IMR-90 (cell line): Measurements from ENCODE around the gene HCFC1R1. TPM values are rescaled to one million over a fixed set of nuclear protein-coding genes. Genes with fewer than 3 reads are reported as not detected.

Experiments used
- ATAC-seq: fragments of 200-7000 bp; cut with Tn5 transposase; 2 replicates; pipeline ENCODE4 v1.9.1; 2020; ENCODE audit warnings: low read depth, mild to moderate bottlenecking, moderate library complexity
- BruUV-seq: library from RNA; stranded (reverse); fragments of 400-500 nt; replicated peaks from 2 replicates; lab custom pipeline; 2021; lab: Mats Ljungman, UMichigan
- CTCF ChIA-PET: fragments of 300-600 bp; formaldehyde crosslinking; extraction: SDS; loops from one replicate; lab custom pipeline; 2021; ENCODE audit warnings: antibody characterized with exemption; lab: Yijun Ruan, JAX
- POLR2A ChIA-PET: fragments of 300-600 bp; sonication (Branson Sonifier 250); formaldehyde crosslinking; loops from one replicate; lab custom pipeline; 2022; ENCODE audit warnings: antibody characterized with exemption; ENCODE audit not compliant: unreplicated experiment; lab: Charles Lee
- DNase-seq: peaks from one replicate; pipeline ENCODE4 v3.0.0; 2013
- H2AFZ ChIP-seq: replicated peaks from 2 replicates; pipeline ENCODE3; 2013; ENCODE audit warnings: low read length, mild to moderate bottlenecking; ENCODE audit not compliant: poor library complexity
- H2AK5ac ChIP-seq: 2 replicates; pipeline ENCODE4 v1.6.1; 2013; ENCODE audit warnings: low read depth, low read length, inconsistent platforms
- H2AK9ac ChIP-seq: replicated peaks from 2 replicates; pipeline ENCODE3; 2013; ENCODE audit warnings: mild to moderate bottlenecking, low read depth, low read length, moderate library complexity; ENCODE audit not compliant: poor library complexity
- H2BK120ac ChIP-seq: 2 replicates; pipeline ENCODE4 v1.6.1; 2013; ENCODE audit warnings: low read depth, low read length, inconsistent platforms
- H2BK15ac ChIP-seq: 3 replicates; pipeline ENCODE4 v1.6.1; 2013; ENCODE audit warnings: low read depth, low read length, inconsistent platforms
- H2BK20ac ChIP-seq: 2 replicates; pipeline ENCODE4 v1.6.1; 2013; ENCODE audit warnings: low read depth, mild to moderate bottlenecking, inconsistent platforms, low read length, moderate library complexity
- H2BK5ac ChIP-seq: 2 replicates; pipeline ENCODE4 v1.6.1; 2013; ENCODE audit warnings: mild to moderate bottlenecking, low read depth, low read length, inconsistent platforms; ENCODE audit not compliant: poor library complexity, severe bottlenecking
- H3K14ac ChIP-seq: replicated peaks from 2 replicates; pipeline ENCODE4 v1.6.1; 2013; ENCODE audit warnings: low read depth, low read length, inconsistent platforms
- H3K18ac ChIP-seq: 2 replicates; pipeline ENCODE4 v1.6.1; 2013; ENCODE audit warnings: low read depth, low read length, control low read depth
- H3K23ac ChIP-seq: 2 replicates; pipeline ENCODE4 v1.6.1; 2013; ENCODE audit warnings: low read depth, low read length, inconsistent platforms
- H3K27ac ChIP-seq: 2 replicates; pipeline ENCODE4 v1.5.1; 2013; ENCODE audit warnings: mild to moderate bottlenecking, control low read depth, low read length; ENCODE audit not compliant: insufficient read depth
- H3K27me3 ChIP-seq: 2 replicates; pipeline ENCODE4 v1.6.1; 2013; ENCODE audit warnings: low read length; ENCODE audit not compliant: control insufficient read depth, insufficient read depth
- H3K36me3 ChIP-seq: 2 replicates; pipeline ENCODE4 v1.6.1; 2013; ENCODE audit warnings: low read length, mixed read lengths; ENCODE audit not compliant: control insufficient read depth, insufficient read depth
- H3K4ac ChIP-seq: 2 replicates; pipeline ENCODE4 v1.6.1; 2013; ENCODE audit warnings: low read depth, low read length, inconsistent platforms
- H3K4me1 ChIP-seq: 2 replicates; pipeline ENCODE4 v1.6.1; 2013; ENCODE audit warnings: low read length, mixed read lengths; ENCODE audit not compliant: control insufficient read depth, insufficient read depth
- H3K4me2 ChIP-seq: 2 replicates; pipeline ENCODE4 v1.6.1; 2013; ENCODE audit warnings: low read depth, mild to moderate bottlenecking, control low read depth, low read length, moderate library complexity
- H3K4me3 ChIP-seq: 2 replicates; pipeline ENCODE4 v1.5.1; 2013; ENCODE audit warnings: low read depth, mild to moderate bottlenecking, control low read depth, low read length, moderate library complexity; ENCODE audit not compliant: insufficient read depth
- H3K56ac ChIP-seq: 2 replicates; pipeline ENCODE4 v1.6.1; 2013; ENCODE audit warnings: low read length, inconsistent platforms; ENCODE audit not compliant: insufficient read depth; ENCODE audit errors: extremely low read depth
- H3K79me1 ChIP-seq, 2 experiments: 2 replicates each; pipeline ENCODE4 v1.6.1; 2013; ENCODE audit warnings: low read length in 2 of 2, inconsistent platforms in 1 of 2, low read depth in 1 of 2
- H3K9ac ChIP-seq: 2 replicates; pipeline ENCODE4 v1.6.1; 2013; ENCODE audit warnings: low read depth, low read length, control low read depth
- H3K9me1 ChIP-seq: 2 replicates; pipeline ENCODE4 v1.6.1; 2013; ENCODE audit warnings: low read length, inconsistent platforms; ENCODE audit not compliant: insufficient read depth
- H3K9me3 ChIP-seq: 2 replicates; pipeline ENCODE4 v1.6.1; 2013; ENCODE audit warnings: low read length; ENCODE audit not compliant: control insufficient read depth, insufficient read depth
- H4K20me1 ChIP-seq: 2 replicates; pipeline ENCODE4 v1.6.1; 2013; ENCODE audit warnings: low read length, inconsistent platforms; ENCODE audit not compliant: insufficient read depth
- H4K5ac ChIP-seq: 2 replicates; pipeline ENCODE4 v1.6.1; 2013; ENCODE audit warnings: mild to moderate bottlenecking, low read depth, low read length, control low read depth
- H4K8ac ChIP-seq, 2 experiments: 2 replicates each; pipeline ENCODE4 v1.6.1; 2013; ENCODE audit warnings: low read depth in 2 of 2, low read length in 2 of 2, control low read depth in 1 of 2, inconsistent platforms in 1 of 2
- H4K91ac ChIP-seq: 2 replicates; pipeline ENCODE4 v1.6.1; 2013; ENCODE audit warnings: low read depth, low read length, inconsistent platforms; ENCODE audit not compliant: insufficient read depth
- CEBPB ChIP-seq: IDR thresholded peaks from 2 replicates; pipeline ENCODE4 v1.6.1; 2012; ENCODE audit warnings: low read depth, low read length, improper control_type of control experiment
- ELK1 ChIP-seq: fragments of 150-350 bp; IDR thresholded peaks from 2 replicates; pipeline ENCODE4 v1.6.1; 2016; ENCODE audit warnings: low read depth, mild to moderate bottlenecking, low read length, moderate library complexity, borderline replicate concordance
- WGBS, 2 experiments: methylation state at CpG; one replicate each; pipeline versions ENCODE4 v1.1.5 to v1.1.7; 2013; ENCODE audit warnings: missing lambda C conversion rate in 2 of 2; ENCODE audit not compliant: insufficient read length in 1 of 2; ENCODE audit errors: extremely low coverage in 2 of 2; 5-methylcytosine and 5-hydroxymethylcytosine counted together
- dilution Hi-C: fragments of 300-500 bp; cut with HindIII; formaldehyde crosslinking; loops from one replicate; pipeline ENCODE4 v1.14.3; 2018; ENCODE audit warnings: low sequenced_read_pairs; ENCODE audit not compliant: unreplicated experiment
- in situ Hi-C: fragments of 300-500 bp; cut with MboI; formaldehyde crosslinking; loops from 3 replicates; pipeline ENCODE4 v1.14.3; 2019; ENCODE audit warnings: low sequenced_read_pairs, inconsistent platforms, mixed read lengths
- intact Hi-C: fragments of 100-400 bp; cut with micrococcal nuclease; formaldehyde crosslinking; loops from 2 replicates; pipeline ENCODE4 v1.10.0; 2022
- polyA plus RNA-seq, 3 experiments: library from polyadenylated mRNA; depleted of rRNA; stranded (reverse); fragments of >200 nt; gene quantifications; 2 replicates each; pipeline ENCODE4 v1.2.3, GENCODE V29; 2012; ENCODE audit warnings: low replicate concordance in 1 of 3
- total RNA-seq: library from RNA; depleted of rRNA; stranded (reverse); fragments of >200 nt; gene quantifications from 2 replicates; pipeline ENCODE4 v1.2.3, GENCODE V29; 2012

Gene HCFC1R1
- total and polyA plus RNA-seq, 2 of the 4 experiments (the other 2 are of a cell fraction) = 7.2 to 57.9 TPM

GRCh38 chr16:3038256-3038655 lies 14.5 kb upstream of the HCFC1R1 start:
- H2BK120ac ChIP-seq = no peak overlapping the region
- H3K14ac ChIP-seq = no peak overlapping the region
- H3K4me3 ChIP-seq = no peak overlapping the region
- WGBS, 2 experiments = no CpG with 5 or more reads among the region's 11 CpGs
- no peaks in the 10 kb centered on the region for H3K9me3 ChIP-seq
- no peak for ATAC-seq
- H2AK9ac ChIP-seq = no peak overlapping the region
- no peak for TF ChIP-seq ELK1
- TF ChIP-seq CEBPB = peak; percentile 53
- H3K27me3 ChIP-seq = peaks cover 65% of the 10 kb centered on the region
- H3K27ac ChIP-seq = no peak overlapping the region
- H3K18ac ChIP-seq = no peak overlapping the region
- no peak overlapping the region for H4K91ac ChIP-seq
- H2AK5ac ChIP-seq = no peak overlapping the region
- intact Hi-C loops (no loop called here), dilution Hi-C loops (no loop called here), in situ Hi-C loops (no loop called here)
- no peak overlapping the region for H3K56ac ChIP-seq
- H3K79me1 ChIP-seq = no peaks in the 10 kb centered on the region
- no peak overlapping the region for H2BK15ac ChIP-seq
- H3K4ac ChIP-seq = no peak overlapping the region
- no peaks in the 10 kb centered on the region for H3K4me1 ChIP-seq
- H2AFZ ChIP-seq = no peak overlapping the region
- H2BK20ac ChIP-seq = no peak overlapping the region
- H3K4me2 ChIP-seq = no peak overlapping the region
- no peak overlapping the region for H4K8ac ChIP-seq
- no peaks in the 10 kb centered on the region for H3K9me1 ChIP-seq
- no peaks in the 10 kb centered on the region for H4K20me1 ChIP-seq
- H4K5ac ChIP-seq = no peak overlapping the region
- CTCF ChIA-PET = interaction anchor here (2.3 kb wide), 1 partner anchor 10 kb away, joined by 7 read pairs; no protein-coding TSS in a partner anchor
- H2BK5ac ChIP-seq = no peak overlapping the region
- H3K36me3 ChIP-seq = no peaks in the 10 kb centered on the region
- POLR2A ChIA-PET = no interaction called here
- H3K23ac ChIP-seq = no peak overlapping the region
- no TSS peak for BruUV-seq
- DNase-seq = no peak
- no peak overlapping the region for H3K9ac ChIP-seq
